Right forelimb (tissue), 1 donor: ENCODE results near the gene NR1H4.
"Not testable (repeated sequence)": the region's sequence is repeated elsewhere in the genome, so short reads cannot be mapped to it uniquely, and the experiment has no call there.

Source experiments
- DNase-seq: peaks from one replicate; pipeline ENCODE4 v3.0.0-alpha.2; 2018

Gene NR1H4

DNA sequence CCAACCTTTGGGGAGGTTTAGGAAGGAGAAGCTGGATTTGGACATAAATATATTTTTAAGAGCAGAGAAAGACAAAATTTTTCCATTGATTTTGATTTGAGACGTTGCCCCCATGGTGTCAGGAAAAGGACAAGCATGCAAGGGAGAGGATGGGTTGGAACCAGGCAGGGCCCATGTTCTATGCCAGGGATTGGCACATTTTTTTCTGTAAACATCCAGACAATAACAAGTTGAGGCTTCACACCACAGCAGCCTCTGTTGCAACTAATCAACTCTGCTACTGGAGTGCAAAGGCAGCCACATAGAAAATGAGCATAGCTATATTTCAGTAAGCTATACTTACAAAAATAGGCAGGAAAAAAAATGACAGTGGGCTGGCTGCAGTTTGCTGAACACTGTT lies 44.7 kb downstream of the NR1H4 start:
- no peak for DNase-seq

DNA sequence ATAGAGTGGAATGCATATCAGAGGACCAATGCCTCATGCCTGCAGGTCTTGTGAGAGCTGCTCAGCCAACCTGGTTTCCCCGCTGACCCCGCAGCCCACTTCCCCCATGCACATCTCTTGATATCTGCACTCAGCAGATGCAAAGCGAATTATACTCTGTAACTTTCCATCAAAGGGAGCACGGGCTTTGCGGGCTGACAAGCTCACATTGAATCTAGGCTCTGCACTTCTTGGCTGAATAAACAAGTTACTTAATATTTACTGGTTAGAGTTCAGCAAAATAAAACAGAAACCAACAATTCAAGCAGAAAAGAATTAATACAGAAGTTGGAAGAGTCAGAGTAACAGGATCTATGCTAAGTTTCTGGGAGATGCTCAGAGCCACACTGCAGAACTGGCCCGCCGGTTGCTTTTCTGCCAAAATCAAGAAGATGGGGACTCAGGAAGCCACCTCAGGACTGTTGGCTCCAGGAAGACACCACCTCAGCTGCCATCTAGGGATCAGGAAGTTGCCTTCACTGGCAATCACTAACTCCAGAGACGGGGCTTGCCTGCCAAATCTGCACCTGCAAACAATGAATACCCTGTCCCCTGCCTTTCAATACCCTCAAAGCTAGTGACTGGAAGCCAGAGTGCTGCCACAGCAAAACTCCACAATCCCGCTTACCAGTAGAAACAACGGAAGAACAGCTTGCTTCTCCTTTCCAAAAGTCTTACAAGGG lies 46.5 kb downstream of the NR1H4 start:
- DNase-seq = no peak

DNA sequence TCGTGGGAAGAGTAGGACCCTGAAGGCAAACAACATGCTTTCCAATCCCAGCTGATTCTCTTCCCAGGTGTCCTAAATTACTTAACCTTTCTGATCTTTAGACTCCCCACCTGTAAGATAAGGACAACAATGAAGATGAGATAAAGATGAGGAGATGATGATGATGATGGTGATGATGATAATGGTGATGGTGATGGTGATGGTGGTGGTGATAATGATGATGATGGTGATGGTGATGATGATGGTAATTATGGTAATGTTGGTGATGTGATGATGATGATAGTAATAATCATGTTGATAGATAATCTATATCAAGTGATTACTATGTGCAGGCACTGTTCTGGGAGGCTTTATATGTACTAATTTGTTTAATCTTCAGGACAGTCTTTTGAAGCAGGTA lies 48.3 kb downstream of the NR1H4 start:
- no peak for DNase-seq

DNA sequence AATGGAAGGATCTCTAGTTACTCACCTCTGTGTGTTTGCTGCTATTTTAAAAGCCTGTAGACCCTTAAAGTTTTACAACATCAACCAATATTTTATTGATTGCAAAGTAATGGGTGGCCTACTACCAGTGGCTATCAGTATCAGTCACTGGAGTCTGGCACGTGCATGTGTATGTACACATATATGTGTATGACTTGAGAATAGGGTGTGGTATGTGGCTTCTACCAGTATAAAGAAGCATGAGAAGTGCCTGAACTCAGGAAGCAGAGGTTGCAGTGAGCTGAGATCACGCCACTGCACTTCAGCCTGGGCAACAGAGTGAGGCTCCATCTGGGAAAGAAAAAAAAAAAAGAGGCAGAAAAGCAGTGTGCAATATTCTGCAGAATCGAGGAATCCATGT lies 54.4 kb downstream of the NR1H4 start:
- DNase-seq = no peak

DNA sequence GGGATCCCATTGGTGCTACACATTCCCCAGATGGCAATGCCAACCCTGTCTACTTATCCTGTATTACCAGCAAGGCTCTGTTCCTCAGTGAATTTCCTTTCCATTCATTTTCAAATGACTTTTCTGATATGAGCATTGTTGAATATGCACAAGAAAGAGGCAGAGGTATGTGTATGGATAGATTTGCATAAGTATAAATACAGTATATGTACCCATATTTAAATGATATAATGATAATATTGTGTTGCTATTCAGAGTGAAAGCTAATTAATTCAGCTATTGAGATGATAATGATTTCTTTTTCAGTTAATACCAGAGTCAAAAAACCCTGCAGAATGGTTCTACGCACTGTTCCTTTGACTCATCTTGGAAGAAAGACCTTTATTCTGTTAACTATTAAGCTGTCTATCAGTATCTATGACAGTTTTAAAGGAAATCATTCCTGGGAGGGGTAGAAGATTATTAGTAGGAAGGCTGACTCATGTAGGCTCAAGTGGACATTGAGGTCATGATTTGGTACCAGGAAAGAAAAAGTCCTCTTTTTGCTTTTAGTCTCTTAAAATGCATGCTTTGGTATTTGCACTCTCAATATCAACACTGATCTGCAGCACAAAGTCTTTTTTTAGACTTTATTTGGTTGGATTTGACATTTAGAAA lies 54.9 kb downstream of the NR1H4 start:
- no peak for DNase-seq

DNA sequence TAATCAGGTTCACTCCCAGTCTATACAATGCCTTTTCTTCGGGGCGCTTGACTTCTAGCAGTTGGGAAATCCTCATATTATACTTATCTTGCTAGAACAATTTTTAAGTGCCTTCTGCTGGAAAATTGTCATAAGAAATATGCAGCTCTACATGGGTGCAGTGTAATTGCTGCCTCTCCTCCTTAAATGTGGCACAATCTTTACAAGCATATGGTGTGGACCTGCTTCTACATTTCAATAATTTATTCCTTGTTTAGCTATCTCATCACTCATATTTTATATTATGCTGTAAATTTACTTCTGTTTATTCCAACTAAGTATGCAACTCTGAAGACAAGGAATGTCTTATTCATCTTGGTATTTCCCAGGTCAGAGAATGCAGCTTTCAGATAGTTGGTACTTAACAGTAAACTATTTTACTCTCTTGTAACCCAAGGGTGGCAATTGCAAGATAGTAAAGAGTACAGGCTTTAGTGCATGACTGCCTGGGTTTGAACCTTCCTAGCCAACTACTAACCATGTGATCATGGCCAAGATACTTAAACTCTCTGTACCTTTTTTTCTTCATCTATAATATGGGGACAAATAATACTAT lies 56.2 kb downstream of the NR1H4 start:
- no peak for DNase-seq

DNA sequence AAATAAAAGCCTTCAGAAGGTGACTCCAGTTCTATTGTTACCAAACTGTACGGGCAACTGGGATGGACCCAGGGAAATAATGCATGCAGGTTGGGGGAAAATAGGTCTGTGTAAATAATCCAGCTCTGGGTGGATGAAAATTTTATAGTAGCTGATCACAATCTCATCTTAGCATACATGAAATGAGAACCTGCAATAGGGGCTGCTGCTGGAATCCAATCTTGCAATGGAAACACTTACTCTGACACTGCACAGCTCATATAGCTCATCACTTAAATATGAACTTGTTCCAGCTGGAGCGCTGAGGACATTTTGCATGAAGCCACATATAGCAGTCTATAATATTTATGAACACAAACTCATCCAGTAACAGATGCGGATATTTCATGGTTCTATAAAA lies 59.7 kb downstream of the NR1H4 start:
- no peak for DNase-seq

DNA sequence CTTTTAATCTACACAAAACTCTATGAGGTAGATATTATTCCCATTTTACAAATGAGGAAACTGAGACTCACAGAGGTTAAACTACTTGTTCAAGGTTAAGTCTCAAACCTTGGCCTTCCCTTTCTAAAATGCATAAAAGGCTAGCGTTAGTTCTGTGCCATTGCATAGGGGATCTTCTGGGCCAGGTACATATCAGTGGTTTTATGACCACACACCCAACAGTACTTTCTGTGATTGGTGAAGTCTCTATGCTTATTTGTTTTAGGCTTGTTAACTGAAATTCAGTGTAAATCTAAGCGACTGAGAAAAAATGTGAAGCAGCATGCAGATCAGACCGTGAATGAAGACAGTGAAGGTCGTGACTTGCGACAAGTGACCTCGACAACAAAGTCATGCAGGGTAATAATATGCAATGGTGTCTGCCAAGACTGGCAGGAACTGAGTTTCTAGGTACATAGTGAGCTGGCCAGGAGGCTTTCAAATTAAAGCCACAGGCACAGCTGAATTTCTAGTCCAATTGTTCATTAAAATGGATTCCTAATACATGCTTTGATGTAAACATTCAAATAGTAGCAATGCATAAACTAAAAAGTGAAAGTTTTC lies 61.1 kb downstream of the NR1H4 start:
- no peak for DNase-seq

DNA sequence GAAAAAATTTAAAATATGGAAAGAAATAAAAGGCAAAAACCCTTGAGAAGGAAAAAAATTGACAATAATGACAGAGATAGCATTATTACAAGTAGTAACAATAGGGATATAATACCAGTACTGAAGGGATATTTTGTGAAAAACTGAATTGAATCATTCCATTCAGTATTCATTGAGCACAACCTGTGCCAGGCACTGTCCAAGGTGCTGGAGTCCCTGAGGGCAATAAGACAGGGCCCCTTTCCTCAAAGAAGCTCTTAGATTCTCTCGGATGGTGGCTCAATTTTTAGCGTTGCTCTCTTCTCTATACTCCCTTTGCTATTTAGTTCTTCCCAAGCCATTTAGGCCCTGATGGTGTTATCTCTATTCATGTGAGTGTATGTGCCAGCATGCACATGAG lies 65.5 kb downstream of the NR1H4 start:
- peak; percentile 60 for DNase-seq

DNA sequence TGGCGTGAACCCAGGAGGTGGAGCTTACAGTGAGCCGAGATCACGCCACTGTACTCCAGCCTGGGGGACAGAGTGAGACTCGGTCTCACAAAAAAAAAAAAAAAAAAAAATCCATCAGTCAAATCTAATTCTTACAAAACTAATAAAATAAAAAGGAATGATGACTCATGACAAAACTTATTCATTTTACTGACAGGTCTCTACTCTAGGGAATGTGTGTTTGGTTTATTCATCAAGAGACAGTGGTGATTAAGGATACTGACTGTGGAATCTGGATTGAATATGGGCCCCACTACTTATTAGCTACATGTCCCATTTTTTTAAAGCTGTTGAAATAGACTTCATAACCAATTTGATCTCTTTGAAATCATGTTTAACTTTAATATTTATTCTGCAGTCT lies 70.5 kb downstream of the NR1H4 start:
- DNase-seq = no peak

DNA sequence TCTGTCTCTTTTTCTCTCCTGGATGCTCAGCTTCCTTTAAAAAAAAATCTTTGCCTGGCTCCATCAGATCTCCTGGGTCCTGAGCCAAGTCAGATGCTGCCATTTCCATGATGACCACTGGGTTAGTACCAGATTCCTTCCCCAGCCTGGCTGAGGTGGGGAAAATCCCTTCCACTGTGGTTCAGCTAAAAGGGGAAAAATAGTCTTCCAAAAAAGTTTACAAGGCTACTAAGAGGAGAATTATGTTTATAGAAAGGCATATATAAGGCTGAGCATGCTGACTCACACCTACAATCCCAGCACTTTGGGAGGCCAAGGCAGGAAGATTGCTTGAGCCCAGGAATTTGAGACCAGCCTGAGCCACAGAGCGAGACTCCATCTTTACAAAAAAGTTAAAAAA lies 71.4 kb downstream of the NR1H4 start:
- no peak for DNase-seq

DNA sequence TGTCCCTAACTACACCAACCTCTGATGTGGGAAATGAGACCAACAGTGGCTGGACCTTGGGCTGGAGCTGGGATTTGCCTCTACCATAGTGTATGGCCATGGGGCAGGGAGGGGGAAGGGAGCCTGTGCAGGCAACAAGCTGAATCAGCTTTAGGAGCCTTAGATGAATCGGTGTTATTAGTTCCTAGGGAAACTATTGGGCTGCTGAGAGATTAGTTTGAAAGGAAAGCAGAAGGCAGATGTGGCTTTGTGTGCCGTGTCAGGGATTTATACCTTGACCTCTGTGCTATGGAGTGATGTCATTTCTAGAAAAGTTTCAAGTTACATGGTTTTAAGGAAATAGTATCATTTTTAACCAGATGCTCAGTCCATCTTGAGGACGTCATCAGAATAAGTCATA lies 80.3 kb downstream of the NR1H4 start:
- no peak for DNase-seq

DNA sequence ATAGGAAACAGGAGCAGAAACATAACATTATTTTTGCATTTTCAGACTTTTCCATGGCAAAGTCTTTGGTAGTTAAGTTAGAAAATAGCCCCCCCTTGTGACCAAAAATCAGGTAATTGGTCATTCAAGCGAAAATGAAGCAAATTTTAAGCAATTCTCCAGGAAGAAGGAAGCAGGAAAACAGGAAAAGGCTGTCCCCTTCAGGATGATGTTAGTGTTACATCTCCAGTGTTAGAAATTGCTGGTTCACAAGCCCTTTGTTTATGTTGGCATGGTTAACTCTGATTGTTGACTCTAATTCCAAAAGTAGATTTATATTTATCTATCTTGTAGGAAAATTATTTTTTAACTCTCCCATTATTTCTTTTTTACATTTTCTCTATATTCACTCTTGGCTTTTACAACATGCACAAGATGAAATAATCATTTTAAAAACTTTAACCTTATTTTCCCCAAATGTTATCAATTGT lies 81.0 kb downstream of the NR1H4 start:
- DNase-seq = no peak

DNA sequence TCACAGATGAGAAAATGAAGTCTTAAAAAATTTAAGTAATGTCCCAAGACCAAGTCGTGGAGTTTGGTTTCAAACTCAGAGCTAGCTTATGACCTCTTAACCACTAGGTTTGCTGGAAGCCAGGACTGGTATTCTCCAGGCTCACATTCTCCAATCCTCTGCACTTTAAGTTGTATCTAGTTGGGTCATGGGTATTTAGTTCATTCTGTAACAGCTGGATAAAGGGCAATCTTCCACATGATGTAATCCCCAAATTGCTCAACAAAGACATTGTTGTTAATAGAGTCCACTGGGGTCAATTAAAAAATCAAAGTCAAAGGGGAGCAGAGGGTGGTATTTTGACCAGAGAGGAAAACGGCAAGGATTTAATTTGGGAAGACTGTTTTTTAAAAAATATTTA lies 82.1 kb downstream of the NR1H4 start:
- no peak for DNase-seq

DNA sequence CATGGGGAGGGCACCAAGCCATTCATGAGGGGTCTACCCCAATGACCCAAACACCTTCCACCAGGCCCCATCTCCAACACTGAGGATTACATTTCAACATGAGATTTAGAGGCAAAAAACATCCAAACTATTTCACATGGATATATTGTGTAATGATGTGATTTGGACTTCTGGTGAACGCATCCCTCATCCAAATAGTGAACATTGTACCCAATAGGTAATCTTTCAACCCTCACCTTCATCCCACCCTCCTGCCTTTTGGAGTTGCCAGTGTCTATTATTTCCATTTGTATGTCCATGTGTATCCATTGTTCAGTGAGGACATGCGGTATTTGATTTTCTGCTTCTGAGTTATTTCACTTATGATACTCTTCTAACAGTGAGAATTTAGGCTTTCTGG lies 83.7 kb downstream of the NR1H4 start:
- no peak for DNase-seq

DNA sequence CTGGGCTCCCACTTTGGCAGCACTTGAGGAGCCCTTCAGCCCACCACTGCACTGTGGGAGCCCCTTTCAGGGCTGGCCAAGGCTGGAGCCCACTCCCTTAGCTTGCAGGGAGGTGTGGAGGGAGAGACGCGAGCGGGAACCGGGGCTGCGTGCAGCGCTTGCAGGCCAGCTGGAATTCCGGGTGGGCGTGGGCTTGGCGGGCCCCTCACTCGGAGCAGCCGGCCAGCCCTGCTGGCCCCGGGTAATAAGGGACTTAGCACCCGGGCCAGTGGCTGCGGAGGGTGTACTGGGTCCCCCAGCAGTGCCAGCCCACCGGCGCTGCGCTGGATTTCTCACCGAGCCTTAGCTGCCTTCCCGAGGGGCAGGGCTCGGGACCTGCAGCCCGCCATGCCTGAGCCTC lies 85.6 kb downstream of the NR1H4 start:
- DNase-seq = not testable (repeated sequence)

DNA sequence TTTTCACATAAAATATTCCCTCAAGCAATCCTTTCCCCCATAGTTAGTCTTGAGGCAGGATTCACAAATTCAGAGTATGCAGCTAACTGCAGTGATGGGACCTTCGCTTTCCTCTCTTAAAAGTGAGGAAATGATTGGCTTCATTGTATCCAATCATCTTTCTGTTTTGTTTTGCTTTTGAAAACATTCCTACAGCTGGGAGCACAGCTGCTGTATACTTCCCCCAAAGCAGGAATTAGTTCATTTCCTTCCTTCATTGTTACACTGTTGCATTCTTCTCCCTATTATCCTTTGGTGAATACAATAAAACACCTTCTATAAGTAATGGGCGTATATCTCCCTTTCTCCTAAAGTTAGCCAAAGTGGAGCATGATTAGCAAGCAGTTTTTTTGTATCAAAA lies 90.4 kb downstream of the NR1H4 start:
- DNase-seq = no peak

DNA sequence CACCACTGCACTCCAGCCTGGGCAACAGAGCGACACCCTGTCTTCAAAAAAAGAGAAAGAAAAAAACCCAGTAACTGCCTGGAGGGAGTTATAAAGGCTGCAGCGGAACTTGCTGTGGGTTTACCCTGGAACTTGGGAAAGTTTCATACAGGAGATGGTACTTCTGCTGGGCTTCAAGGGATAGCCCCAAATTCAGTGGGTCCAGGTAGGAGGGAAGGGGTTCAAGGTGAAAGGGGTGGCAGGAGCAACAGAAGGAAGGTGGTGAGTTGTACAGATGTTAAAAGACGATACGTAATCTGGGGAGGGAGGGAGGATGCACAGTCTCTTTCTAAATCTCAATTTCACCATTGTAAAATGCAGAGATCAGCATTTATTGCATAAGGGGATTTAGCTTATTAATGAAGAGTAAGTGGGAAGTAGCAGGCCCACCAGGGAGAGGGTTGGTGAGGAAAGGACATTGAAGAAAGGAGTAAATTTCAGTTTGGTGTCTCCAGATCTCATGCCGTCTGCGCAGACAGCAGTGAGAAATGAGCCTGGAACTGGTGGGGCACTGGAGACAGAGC lies 91.3 kb downstream of the NR1H4 start:
- DNase-seq = no peak

DNA sequence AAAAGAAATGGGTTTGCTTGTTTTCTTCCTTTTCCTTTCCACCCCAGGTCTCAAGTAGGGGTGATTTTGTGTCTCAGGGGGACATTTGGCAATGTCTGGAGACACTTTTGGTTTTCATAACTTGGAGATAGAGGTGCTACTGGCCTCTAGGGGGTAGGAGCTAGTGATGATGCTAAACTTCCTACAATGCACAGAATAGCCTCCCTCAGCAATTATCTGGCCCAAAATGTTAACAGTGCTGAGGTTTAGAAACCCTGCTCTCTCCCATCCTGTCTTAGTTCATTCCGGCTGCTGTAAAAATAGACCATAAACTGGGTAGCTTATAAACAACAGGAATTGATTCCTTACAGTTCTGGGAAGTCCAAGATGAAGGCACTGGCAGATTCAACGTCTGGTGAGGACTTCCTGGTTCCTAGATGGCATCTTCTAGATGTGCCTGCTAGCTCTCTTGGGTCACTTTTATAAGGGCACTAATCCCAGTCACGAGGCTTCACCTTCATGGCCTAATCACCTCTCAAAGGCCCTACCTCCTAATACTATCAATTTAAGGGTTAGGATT lies 92.4 kb downstream of the NR1H4 start:
- DNase-seq = no peak

DNA sequence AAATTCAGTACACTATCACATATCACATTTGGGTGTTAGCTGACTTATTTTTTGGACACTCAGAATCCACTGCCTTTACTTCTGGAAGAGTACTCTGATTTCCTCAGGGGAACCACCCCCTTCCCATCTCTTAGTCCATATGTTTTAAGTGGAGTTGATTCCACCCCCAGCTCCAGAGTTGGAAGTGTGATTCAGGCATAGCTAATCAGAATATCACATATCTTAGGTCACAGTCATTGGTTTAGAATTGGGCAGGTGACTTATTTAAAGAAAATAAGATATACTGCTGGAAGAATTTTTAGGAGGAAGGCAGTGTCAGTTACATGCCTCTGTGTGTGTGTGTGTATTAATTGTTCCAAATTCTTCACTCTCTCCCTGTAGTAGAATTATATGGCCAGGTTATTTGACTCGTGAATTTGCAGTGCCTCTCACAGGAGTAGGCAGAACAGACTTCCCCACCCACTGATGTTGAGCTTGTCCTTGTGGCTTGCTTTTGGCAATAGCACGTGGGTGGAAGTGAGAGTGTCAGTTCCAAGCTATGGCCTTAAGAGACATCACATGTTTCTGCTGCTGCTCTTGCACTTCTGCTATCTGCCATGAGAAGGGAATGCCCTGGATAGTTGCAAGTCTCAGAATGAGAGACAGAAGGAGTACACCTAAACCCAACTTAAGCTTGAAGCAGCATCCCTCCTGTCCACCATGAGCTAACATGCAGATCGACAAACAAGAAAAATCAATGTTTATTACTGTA lies 93.4 kb downstream of the NR1H4 start:
- no peak for DNase-seq

DNA sequence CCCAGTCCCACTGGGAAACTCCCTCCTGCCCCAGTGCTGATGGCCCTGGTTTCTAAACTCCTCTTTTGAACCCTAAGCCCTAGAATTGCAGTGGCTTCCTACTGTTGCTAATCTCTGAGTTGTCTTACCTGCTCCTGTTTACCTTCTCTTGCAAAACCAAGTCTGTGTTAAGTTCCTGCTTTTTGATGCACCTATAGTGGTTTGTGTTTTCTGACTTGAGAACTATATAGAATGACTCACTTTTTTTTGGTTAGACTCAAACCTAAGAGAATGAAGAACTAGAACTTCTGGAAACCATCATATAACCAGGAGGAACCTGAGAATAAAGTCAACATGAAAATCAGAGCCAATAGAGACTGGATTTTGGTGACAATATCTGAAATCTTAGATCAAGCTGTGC lies 94.3 kb downstream of the NR1H4 start:
- no peak for DNase-seq

DNA sequence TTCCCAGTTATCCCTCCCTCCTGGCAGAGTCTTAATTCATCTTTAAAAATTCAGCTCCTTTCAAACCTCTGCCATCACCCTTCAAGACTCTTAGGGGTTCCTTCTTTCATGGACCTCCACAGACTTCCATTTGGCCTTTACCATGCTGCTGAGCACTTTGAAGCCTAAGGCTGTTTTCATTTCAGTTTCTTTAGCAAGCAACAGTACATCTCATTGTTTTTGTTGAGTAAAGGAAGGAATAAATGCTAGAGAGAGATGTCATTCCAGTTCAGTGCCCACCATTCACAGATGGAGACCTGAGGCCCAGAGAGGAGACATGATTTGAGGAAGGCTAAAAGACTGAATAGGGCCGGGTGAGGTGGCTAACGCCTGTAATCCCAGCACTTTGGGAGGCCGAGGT lies 98.5 kb downstream of the NR1H4 start:
- DNase-seq = no peak
